Naive thymus-derived CD8-positive, alpha-beta T cell (primary cell): Measurements from ENCODE around the gene CHRNG. TPM values are rescaled to one million over a fixed set of nuclear protein-coding genes. Genes with fewer than 3 reads are reported as not detected.
A peak's percentile ranks its signal among the peaks of the same experiment; 100 is the strongest.

Experiments used
- ATAC-seq, 2 donors: fragments of 150-1000 bp; cut with Tn5 transposase in 1 of 2; sonication (Bioruptor Pico), chemical (Tn5 transposase) in 1 of 2; 1 replicate in 1 of 2; 2 replicates in 1 of 2; pipeline ENCODE4 v1.10.0; 2021; ENCODE audit warnings: mild to moderate bottlenecking in 2 of 2, moderate library complexity in 2 of 2
- POLR2A ChIA-PET: fragments of 350-600 bp; sonication (Branson Sonifier 250); formaldehyde crosslinking; loops from one replicate; lab custom pipeline; 2021; ENCODE audit warnings: antibody characterized with exemption; lab: Charles Lee
- DNase-seq, 10 donors: peaks; one replicate each; pipeline versions ENCODE4 v3.0.0 to v3.0.0-alpha.2; 2020 to 2022
- H3K27ac Mint-ChIP-seq, 10 donors: one replicate each; pipeline ENCODE4 v1.8.0; 2020 to 2022; ENCODE audit warnings: mild to moderate bottlenecking in 10 of 10, mixed read lengths in 10 of 10, moderate library complexity in 4 of 10, inconsistent platforms in 1 of 10
- H3K27me3 Mint-ChIP-seq, 5 donors: one replicate each; pipeline ENCODE4 v1.8.0; 2021 to 2022; ENCODE audit warnings: mixed read lengths in 5 of 5
- H3K36me3 Mint-ChIP-seq, 3 donors: one replicate each; pipeline ENCODE4 v1.8.0; 2020 to 2022; ENCODE audit warnings: mixed read lengths in 3 of 3, mild to moderate bottlenecking in 2 of 3, inconsistent platforms in 1 of 3
- H3K4me1 Mint-ChIP-seq, 4 donors: one replicate each; pipeline ENCODE4 v1.8.0; 2021 to 2022; ENCODE audit warnings: mixed read lengths in 4 of 4
- H3K4me3 Mint-ChIP-seq, 10 donors: one replicate each; pipeline ENCODE4 v1.8.0; 2020 to 2022; ENCODE audit warnings: mild to moderate bottlenecking in 10 of 10, mixed read lengths in 10 of 10, moderate library complexity in 6 of 10, inconsistent platforms in 1 of 10
- H3K9me3 Mint-ChIP-seq, 9 donors: one replicate each; pipeline ENCODE4 v1.8.0; 2020 to 2022; ENCODE audit warnings: mixed read lengths in 9 of 9, mild to moderate bottlenecking in 3 of 9, inconsistent platforms in 1 of 9, moderate library complexity in 1 of 9
- polyA plus RNA-seq, 3 donors: library from polyadenylated mRNA; unstranded; fragments of 300-500 nt; fragmentation: Illumina TruSeq; gene quantifications; one replicate each; pipeline ENCODE4 v1.2.3, GENCODE V29; 2021
- total RNA-seq, 8 experiments: library from RNA in 2 of 8; stranded (reverse) in 2 of 8; gene quantifications; one replicate each; pipeline ENCODE4 v1.2.3 and lab custom pipeline; 2021 to 2026

Gene CHRNG
- total and polyA plus RNA-seq, 5 experiments from 2014 or later: 0.59 TPM; not detected in 4

DNA sequence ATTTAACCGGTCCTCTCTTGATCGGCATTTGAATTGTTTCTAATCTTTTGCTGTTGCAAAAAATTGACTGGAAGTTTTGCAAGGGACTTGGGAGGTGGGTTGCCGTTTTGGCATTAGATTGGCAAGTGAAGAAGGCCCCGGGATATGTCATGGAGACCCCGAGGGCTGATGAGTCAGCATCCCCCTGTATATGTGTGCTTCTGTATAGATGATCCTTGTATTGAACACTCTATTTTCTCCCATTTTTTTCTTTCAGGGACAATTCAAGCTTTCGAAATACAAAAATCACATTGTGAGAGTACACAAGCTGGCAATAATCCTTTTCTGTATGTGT is 41.1 kb downstream of the CHRNG start:
- Mint-ChIP-seq H3K27ac (no peak overlapping the region), H3K27me3 (no peaks in the 10 kb centered on the region), H3K36me3 (peaks cover 28 to 72% (median 41%) of the 10 kb centered on the region in 3 donors), H3K4me1 (no peaks in the 10 kb centered on the region), H3K4me3 (no peak overlapping the region), H3K9me3 (peaks cover 0 to 9% (median 0%) of the 10 kb centered on the region in 9 donors)
- ATAC-seq (no peak), DNase-seq (no peak)
- POLR2A ChIA-PET: no interaction called here

GRCh38 chr2:232581725-232582124 is 42.2 kb downstream of the CHRNG start:
- ATAC-seq (no peak), DNase-seq (no peak)
- H3K4me3 Mint-ChIP-seq: no peak overlapping the region
- H3K9me3 Mint-ChIP-seq: peaks cover 0 to 9% (median 0%) of the 10 kb centered on the region in 9 donors
- POLR2A ChIA-PET: no interaction called here
- no peaks in the 10 kb centered on the region for H3K27me3 Mint-ChIP-seq
- no peak overlapping the region for H3K27ac Mint-ChIP-seq
- peaks cover 0 to 2% (median 0%) of the 10 kb centered on the region in 4 donors for H3K4me1 Mint-ChIP-seq
- peaks cover 28 to 63% (median 38%) of the 10 kb centered on the region in 3 donors for H3K36me3 Mint-ChIP-seq

DNA sequence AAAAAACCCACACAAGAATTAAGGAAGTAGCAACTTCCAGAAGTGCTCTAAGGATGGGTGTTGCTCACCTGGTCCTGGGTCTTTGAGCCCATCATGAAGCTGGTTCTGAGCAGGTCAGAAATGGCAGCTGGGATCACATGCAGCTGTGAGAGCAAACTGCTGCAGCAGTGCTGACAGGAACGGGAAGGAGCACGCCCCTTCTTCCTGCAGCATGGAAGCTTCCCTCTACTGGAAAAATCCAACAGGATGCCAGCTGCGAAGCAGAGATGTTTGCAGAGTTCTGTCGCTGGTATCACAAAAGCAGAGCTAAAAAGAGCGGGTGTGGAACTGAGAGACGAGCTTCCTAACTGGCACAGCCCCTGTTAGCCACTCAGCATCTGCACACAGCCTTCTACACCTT is 44.7 kb downstream of the CHRNG start:
- H3K9me3 Mint-ChIP-seq: peaks cover 0 to 9% (median 0%) of the 10 kb centered on the region in 9 donors
- no peak for ATAC-seq
- no peak overlapping the region for H3K27ac Mint-ChIP-seq
- H3K4me1 Mint-ChIP-seq: peaks cover 0 to 4% (median 0%) of the 10 kb centered on the region in 4 donors
- no peaks in the 10 kb centered on the region for H3K27me3 Mint-ChIP-seq
- H3K4me3 Mint-ChIP-seq: no peak overlapping the region
- DNase-seq: no peak
- H3K36me3 Mint-ChIP-seq: peaks cover 28 to 44% (median 38%) of the 10 kb centered on the region in 3 donors
- POLR2A ChIA-PET: no interaction called here

GRCh38 chr2:232586943-232587505 is 47.5 kb downstream of the CHRNG start:
- POLR2A ChIA-PET: no interaction called here
- peaks cover 0 to 4% (median 0%) of the 10 kb centered on the region in 4 donors for H3K4me1 Mint-ChIP-seq

DNA sequence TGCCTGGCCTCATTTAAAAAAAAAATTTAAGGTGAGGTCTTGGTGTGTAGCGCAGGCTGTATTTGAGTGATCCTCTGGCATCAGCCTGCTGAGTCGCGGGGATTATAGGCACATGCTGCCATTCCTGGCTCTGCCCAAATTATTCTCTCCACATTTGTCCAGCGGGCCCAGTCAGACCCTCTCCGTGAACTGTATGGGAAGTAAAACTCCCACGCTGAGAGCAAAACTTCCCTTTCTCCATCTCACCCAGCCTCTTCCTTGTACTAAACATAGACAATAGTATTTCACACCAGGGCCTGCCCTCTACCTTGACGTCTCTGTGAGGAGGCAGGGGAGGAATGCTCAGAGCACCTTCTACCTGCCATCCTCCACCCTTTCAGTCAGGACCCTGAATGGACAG is 48.0 kb downstream of the CHRNG start:
- DNase-seq (no peak), ATAC-seq (no peak)
- POLR2A ChIA-PET: no interaction called here
- peaks cover 16 to 24% (median 20%) of the 10 kb centered on the region in 3 donors for H3K36me3 Mint-ChIP-seq
- H3K27me3 Mint-ChIP-seq: no peaks in the 10 kb centered on the region
- H3K27ac Mint-ChIP-seq: no peak overlapping the region
- H3K4me3 Mint-ChIP-seq: no peak overlapping the region
- H3K9me3 Mint-ChIP-seq: peaks cover 0 to 6% (median 0%) of the 10 kb centered on the region in 9 donors
- H3K4me1 Mint-ChIP-seq: peaks cover 0 to 4% (median 0%) of the 10 kb centered on the region in 4 donors

More at GRCh38 chr2:232586943-232587505, 47.5 kb downstream of the CHRNG start:
- no peak for DNase-seq
- no peak overlapping the region for H3K4me3 Mint-ChIP-seq
- ATAC-seq: no peak
- peaks cover 20 to 29% (median 25%) of the 10 kb centered on the region in 3 donors for H3K36me3 Mint-ChIP-seq
- no peak overlapping the region for H3K27ac Mint-ChIP-seq
- H3K27me3 Mint-ChIP-seq: no peaks in the 10 kb centered on the region
- H3K9me3 Mint-ChIP-seq: peaks cover 0 to 9% (median 0%) of the 10 kb centered on the region in 9 donors

- POLR2A ChIA-PET: no interaction called here
- Mint-ChIP-seq H3K4me1 (peaks cover 0 to 4% (median 0%) of the 10 kb centered on the region in 4 donors), H3K27me3 (no peaks in the 10 kb centered on the region), H3K9me3 (peaks cover 0 to 4% (median 0%) of the 10 kb centered on the region in 9 donors), H3K27ac (no peak overlapping the region), H3K4me3 (no peak overlapping the region), H3K36me3 (peaks cover 12 to 19% (median 15%) of the 10 kb centered on the region in 3 donors)
- no peak for DNase-seq
- no peak for ATAC-seq
Observed at GRCh38 chr2:232588031-232588430, 48.5 kb downstream of the CHRNG start.

DNA sequence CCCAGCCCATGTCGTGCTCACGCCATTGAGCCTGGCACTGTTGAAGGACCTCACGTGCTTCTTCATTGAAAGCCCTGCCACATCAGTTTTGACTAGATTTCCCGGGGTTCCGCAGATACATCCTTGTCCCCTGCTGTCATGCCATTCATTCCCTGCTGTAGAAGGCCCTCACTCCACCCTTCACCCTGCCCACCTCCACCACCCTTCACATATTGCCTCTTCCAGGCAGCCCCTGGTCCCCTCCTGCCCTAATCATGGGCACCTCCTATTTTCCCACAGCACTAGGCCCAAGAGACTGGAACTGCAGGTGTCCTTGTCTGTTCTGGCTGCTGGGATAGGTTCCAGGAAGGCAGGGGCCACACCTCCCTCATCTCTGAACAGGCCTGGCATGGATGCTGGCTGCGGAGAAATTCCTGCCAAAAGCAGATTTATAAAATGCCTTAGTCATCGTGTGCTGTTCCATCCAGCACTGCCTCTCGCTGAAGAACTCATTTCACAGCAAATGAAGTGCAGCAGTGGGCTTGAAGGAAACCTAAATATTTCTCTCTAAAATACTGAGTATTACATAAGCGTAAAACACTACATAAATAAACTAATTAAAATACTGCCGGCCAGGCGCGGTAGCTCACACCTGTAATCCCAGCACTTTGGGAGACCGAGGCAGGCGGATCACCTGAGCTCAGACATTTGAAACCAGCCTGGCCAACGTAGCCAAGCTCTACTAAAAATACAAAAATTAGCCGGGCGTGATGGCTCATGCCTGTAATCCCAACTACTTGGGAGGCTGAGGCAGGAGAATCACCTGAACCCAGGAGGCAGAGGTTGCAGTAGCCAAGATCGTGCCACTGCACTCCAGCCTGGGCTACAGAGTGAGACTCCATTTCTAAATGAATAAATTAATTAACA is 49.4 kb downstream of the CHRNG start:
- POLR2A ChIA-PET: no interaction called here
- Mint-ChIP-seq H3K9me3 (peaks cover 0 to 1% (median 0%) of the 10 kb centered on the region in 9 donors), H3K36me3 (peaks cover 5 to 10% (median 7%) of the 10 kb centered on the region in 3 donors), H3K27ac (peak overlapping the region in 1 of 10 donors; percentile 60), H3K4me1 (peaks cover 0 to 4% (median 0%) of the 10 kb centered on the region in 4 donors), H3K27me3 (no peaks in the 10 kb centered on the region), H3K4me3 (no peak overlapping the region)
- DNase-seq (no peak), ATAC-seq (no peak)

DNA sequence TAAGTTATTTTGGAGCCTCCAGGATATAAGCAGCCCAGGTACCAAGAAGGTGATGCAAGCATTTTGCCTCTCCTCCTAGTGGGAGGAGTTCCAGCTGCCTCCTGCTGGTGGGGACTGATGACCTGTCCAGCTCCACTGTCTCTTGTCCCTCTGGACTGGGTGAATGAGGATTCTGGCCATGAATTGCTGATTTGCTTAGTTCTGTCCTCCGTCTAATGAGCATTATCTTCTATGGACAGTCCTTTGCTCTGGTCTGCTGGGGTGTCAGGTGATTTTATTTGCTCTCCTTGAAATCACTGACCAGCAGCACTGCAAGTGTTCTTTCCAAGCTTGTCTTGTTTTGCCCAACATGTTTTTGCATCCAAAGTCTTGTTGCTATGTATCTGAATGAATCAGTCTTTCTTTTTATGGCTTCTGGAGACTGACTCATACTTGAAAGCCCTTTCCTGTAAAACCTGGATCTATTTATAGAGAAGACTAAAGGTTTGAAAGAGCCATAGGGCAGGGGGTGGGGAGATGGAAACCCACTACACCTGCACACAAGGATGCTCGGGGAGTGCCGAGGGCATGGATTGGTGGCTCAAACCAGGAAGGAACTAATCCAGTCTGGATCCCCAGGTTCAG is 53.4 kb downstream of the CHRNG start:
- ATAC-seq (no peak), DNase-seq (no peak)
- POLR2A ChIA-PET: no interaction called here
- no peaks in the 10 kb centered on the region for H3K27me3 Mint-ChIP-seq
- H3K4me3 Mint-ChIP-seq: no peak overlapping the region
- H3K27ac Mint-ChIP-seq: no peak overlapping the region
- peaks cover 0 to 6% (median 0%) of the 10 kb centered on the region in 9 donors for H3K9me3 Mint-ChIP-seq
- peaks cover 0 to 2% (median 0%) of the 10 kb centered on the region in 4 donors for H3K4me1 Mint-ChIP-seq
- H3K36me3 Mint-ChIP-seq: peaks cover 0 to 2% (median 0%) of the 10 kb centered on the region in 3 donors

GRCh38 chr2:232593982-232594381 is 54.5 kb downstream of the CHRNG start:
- no peak overlapping the region for H3K27ac Mint-ChIP-seq
- DNase-seq (no peak), ATAC-seq (no peak)
- POLR2A ChIA-PET: interaction anchor here (0.5 kb wide), 1 partner anchor 198 kb away, joined by 4 read pairs; no protein-coding TSS in a partner anchor
- peaks cover 0 to 6% (median 0%) of the 10 kb centered on the region in 9 donors for H3K9me3 Mint-ChIP-seq
- no peaks in the 10 kb centered on the region for H3K27me3 Mint-ChIP-seq
- H3K36me3 Mint-ChIP-seq: peaks cover 0 to 2% (median 0%) of the 10 kb centered on the region in 3 donors
- no peak overlapping the region for H3K4me3 Mint-ChIP-seq
- H3K4me1 Mint-ChIP-seq: no peaks in the 10 kb centered on the region

Other genes with a start within 250 kb of the CHRNG start
- not detected for gene ALPP, start 160.9 kb upstream of the CHRNG start, total RNA-seq
- gene ALPP, start 160.9 kb upstream of the CHRNG start, polyA plus RNA-seq: not detected
- gene ALPG, start 132.8 kb upstream of the CHRNG start, total RNA-seq: not detected
- gene ALPG, start 132.8 kb upstream of the CHRNG start, polyA plus RNA-seq: not detected
- gene ALPI, start 83.5 kb upstream of the CHRNG start, total RNA-seq: not detected
- not detected for gene ALPI, start 83.5 kb upstream of the CHRNG start, polyA plus RNA-seq
- gene ECEL1, start 51.9 kb upstream of the CHRNG start, total RNA-seq: not detected
- not detected for gene ECEL1, start 51.9 kb upstream of the CHRNG start, polyA plus RNA-seq
- not detected for gene PRSS56, start 19.3 kb upstream of the CHRNG start, total RNA-seq
- gene PRSS56, start 19.3 kb upstream of the CHRNG start, polyA plus RNA-seq: not detected
- not detected for gene CHRND, start 13.5 kb upstream of the CHRNG start, total RNA-seq
- gene CHRND, start 13.5 kb upstream of the CHRNG start, polyA plus RNA-seq: not detected
- 10 to 100 TPM; 28.2 to 29.5 TPM for gene TIGD1, start 10.9 kb downstream of the CHRNG start, total RNA-seq
- 10 to 100 TPM; 10.0 to 18.6 (median 14.2) TPM for gene TIGD1, start 10.9 kb downstream of the CHRNG start, polyA plus RNA-seq
- gene EIF4E2, start 11.0 kb downstream of the CHRNG start, total RNA-seq: 10 to 100 TPM; 61.5 to 64.0 TPM
- gene EIF4E2, start 11.0 kb downstream of the CHRNG start, polyA plus RNA-seq: 10 to 100 TPM; 41.5 to 49.3 (median 43.6) TPM
- 1 to 10 TPM; 4.3 to 5.1 TPM for gene EFHD1, start 93.9 kb downstream of the CHRNG start, total RNA-seq
- 1 to 10 TPM; 2.5 to 6.9 (median 2.9) TPM for gene EFHD1, start 93.9 kb downstream of the CHRNG start, polyA plus RNA-seq
- gene GIGYF2, start 157.6 kb downstream of the CHRNG start, total RNA-seq: 10 to 100 TPM; 83.3 to 86.5 TPM
- gene GIGYF2, start 157.6 kb downstream of the CHRNG start, polyA plus RNA-seq: 10 to 100 TPM; 18.1 to 31.1 (median 24.3) TPM
- not detected for gene KCNJ13, start 236.9 kb downstream of the CHRNG start, total RNA-seq
- gene KCNJ13, start 236.9 kb downstream of the CHRNG start, polyA plus RNA-seq: under 1 TPM in 2 of 3 donors, not detected in 1; 0.08 to 0.33 TPM